Iris pigment epithelial cell (primary cell): Measurements from ENCODE around the gene CTNNBL1.
A peak's percentile ranks its signal among the peaks of the same experiment; 100 is the strongest.
"Not testable (repeated sequence)": the region's sequence is repeated elsewhere in the genome, so short reads cannot be mapped to it uniquely, and the experiment has no call there.

Experiments
- DNase-seq: peaks from one replicate; pipeline ENCODE4 v3.0.0-alpha.2; 2011; ENCODE audit warnings: low read depth

Gene CTNNBL1

GRCh38 chr20:37677969-37678861 lies 15.6 kb upstream of the CTNNBL1 start:
- DNase-seq, result no peak

GRCh38 chr20:37679751-37680150 lies 14.1 kb upstream of the CTNNBL1 start:
- not testable (repeated sequence) for DNase-seq

GRCh38 chr20:37680420-37680819 lies 13.4 kb upstream of the CTNNBL1 start:
- DNase-seq, result peak; percentile 23

GRCh38 chr20:37681384-37682112 lies 12.3 kb upstream of the CTNNBL1 start:
- no peak for DNase-seq

- not testable (repeated sequence) for DNase-seq
Observed at GRCh38 chr20:37683146-37683545, 10.7 kb upstream of the CTNNBL1 start.

- peak; percentile 65 for DNase-seq
Observed at GRCh38 chr20:37686762-37687477, 6.9 kb upstream of the CTNNBL1 start.

GRCh38 chr20:37687478-37687805 lies 6.4 kb upstream of the CTNNBL1 start:
- no peak for DNase-seq

GRCh38 chr20:37688093-37688492 lies 5.7 kb upstream of the CTNNBL1 start:
- no peak for DNase-seq

GRCh38 chr20:37690626-37691369 lies 3.0 kb upstream of the CTNNBL1 start:
- DNase-seq, result no peak

GRCh38 chr20:37692459-37693166 lies 1.2 kb upstream of the CTNNBL1 start:
- DNase-seq, result no peak

- no peak for DNase-seq
Observed at GRCh38 chr20:37693242-37693634, 592 bp upstream of the CTNNBL1 start.

- no peak for DNase-seq
Observed at GRCh38 chr20:37695684-37696342, 2.0 kb downstream of the CTNNBL1 start.

- no peak for DNase-seq
Observed at GRCh38 chr20:37697314-37697713, 3.5 kb downstream of the CTNNBL1 start.

GRCh38 chr20:37699202-37699601 lies 5.4 kb downstream of the CTNNBL1 start:
- peak; percentile 36 for DNase-seq

GRCh38 chr20:37700301-37700700 lies 6.5 kb downstream of the CTNNBL1 start:
- no peak for DNase-seq

- DNase-seq, result peak; percentile 87
Observed at GRCh38 chr20:37701676-37702075, 7.8 kb downstream of the CTNNBL1 start.

- no peak for DNase-seq
Observed at GRCh38 chr20:37702403-37703034, 8.7 kb downstream of the CTNNBL1 start.

GRCh38 chr20:37703035-37703845 lies 9.4 kb downstream of the CTNNBL1 start:
- no peak for DNase-seq

GRCh38 chr20:37704955-37705354 lies 11.1 kb downstream of the CTNNBL1 start:
- no peak for DNase-seq
